Measurements from ENCODE around the gene ZFP1. TPM values are rescaled to one million over a fixed set of nuclear protein-coding genes. Genes with fewer than 3 reads are reported as not detected.

Gene ZFP1
- total RNA-seq, 1 donor from 2014 or later, result 11.3 TPM

- DNase-seq (ENCODE audit: extremely low spot score in 2 of 2), result no peak
- H3K27ac ChIP-seq, result peak overlapping the region; percentile 97
- peaks cover 3% of the 10 kb centered on the region for H3K4me1 ChIP-seq
- peaks cover 8% of the 10 kb centered on the region for H3K9me3 ChIP-seq
- TF ChIP-seq CTCF (IDR thresholded peaks at IDR 0.05) (no peak), POLR2A (IDR thresholded peaks at IDR 0.05) (no peak), POLR2AphosphoS5 (IDR thresholded peaks at IDR 0.05; ENCODE audit: insufficient read depth in 1 of 2, low read depth in 1 of 2) (no peak)
- H3K27me3 ChIP-seq, result no peaks in the 10 kb centered on the region
- H3K4me3 ChIP-seq, result peak overlapping the region in 1 of 2 donors; percentile 94
- peaks cover 0 to 6% of the 10 kb centered on the region in 2 donors for H3K36me3 ChIP-seq
- intact Hi-C loops (cut with DNase I), result no loop called here
Measured at GRCh38 chr16:75147968-75148310, 385 bp upstream of the ZFP1 start.

GRCh38 chr16:75151798-75152197, 3.5 kb downstream of the ZFP1 start:
- Histone ChIP-seq H3K4me3 (no peak overlapping the region), H3K27ac (no peak overlapping the region), H3K27me3 (no peaks in the 10 kb centered on the region), H3K4me1 (peaks cover 3% of the 10 kb centered on the region), H3K36me3 (peaks cover 0 to 19% of the 10 kb centered on the region in 2 donors), H3K9me3 (peaks cover 8% of the 10 kb centered on the region)
- DNase-seq (ENCODE audit: extremely low spot score in 2 of 2), result no peak
- intact Hi-C loops (cut with DNase I), result no loop called here
- TF ChIP-seq CTCF (IDR thresholded peaks at IDR 0.05) (no peak), POLR2A (IDR thresholded peaks at IDR 0.05) (no peak), POLR2AphosphoS5 (IDR thresholded peaks at IDR 0.05; ENCODE audit: insufficient read depth in 1 of 2, low read depth in 1 of 2) (no peak)

GRCh38 chr16:75152635-75153034, 4.3 kb downstream of the ZFP1 start:
- DNase-seq (ENCODE audit: extremely low spot score in 2 of 2), result no peak
- peaks cover 8% of the 10 kb centered on the region for H3K9me3 ChIP-seq
- peaks cover 3% of the 10 kb centered on the region for H3K4me1 ChIP-seq
- H3K27me3 ChIP-seq, result no peaks in the 10 kb centered on the region
- intact Hi-C loops (cut with DNase I), result no loop called here
- H3K36me3 ChIP-seq, result peaks cover 0 to 19% of the 10 kb centered on the region in 2 donors
- no peak overlapping the region for H3K27ac ChIP-seq
- H3K4me3 ChIP-seq, result no peak overlapping the region
- no peak for TF ChIP-seq CTCF (IDR thresholded peaks at IDR 0.05)
- TF ChIP-seq POLR2AphosphoS5 (IDR thresholded peaks at IDR 0.05; ENCODE audit: insufficient read depth in 1 of 2, low read depth in 1 of 2), result no peak
- TF ChIP-seq POLR2A (IDR thresholded peaks at IDR 0.05), result no peak

GRCh38 chr16:75160386-75160785, 12.1 kb downstream of the ZFP1 start:
- H3K4me3 ChIP-seq, result no peak overlapping the region
- no peaks in the 10 kb centered on the region for H3K4me1 ChIP-seq
- no peaks in the 10 kb centered on the region for H3K36me3 ChIP-seq
- no peak for DNase-seq (ENCODE audit: extremely low spot score in 2 of 2)
- no peaks in the 10 kb centered on the region for H3K27me3 ChIP-seq
- H3K9me3 ChIP-seq, result no peaks in the 10 kb centered on the region
- no peak overlapping the region for H3K27ac ChIP-seq
- intact Hi-C loops (cut with DNase I), result no loop called here
- TF ChIP-seq CTCF (IDR thresholded peaks at IDR 0.05), result no peak
- no peak for TF ChIP-seq POLR2A (IDR thresholded peaks at IDR 0.05)
- TF ChIP-seq POLR2AphosphoS5 (IDR thresholded peaks at IDR 0.05; ENCODE audit: insufficient read depth in 1 of 2, low read depth in 1 of 2), result no peak

- Histone ChIP-seq H3K9me3 (peaks cover 5% of the 10 kb centered on the region), H3K36me3 (peaks cover 0 to 48% of the 10 kb centered on the region in 2 donors), H3K27me3 (no peaks in the 10 kb centered on the region), H3K27ac (no peak overlapping the region), H3K4me1 (no peaks in the 10 kb centered on the region), H3K4me3 (no peak overlapping the region)
- intact Hi-C loops (cut with DNase I), result no loop called here
- no peak for DNase-seq (ENCODE audit: extremely low spot score in 2 of 2)
- no peak for TF ChIP-seq CTCF (IDR thresholded peaks at IDR 0.05)
- no peak for TF ChIP-seq POLR2AphosphoS5 (IDR thresholded peaks at IDR 0.05; ENCODE audit: insufficient read depth in 1 of 2, low read depth in 1 of 2)
- TF ChIP-seq POLR2A (IDR thresholded peaks at IDR 0.05), result no peak
Measured at GRCh38 chr16:75169899-75170405, 21.6 kb downstream of the ZFP1 start.

All from vagina (tissue), 2 donors.